K562 (cell line): ENCODE data around the gene SLC2A10. TPM values are rescaled to one million over a fixed set of nuclear protein-coding genes. Genes with fewer than 3 reads are reported as not detected.

Experiments
- AFF4 ChIP-seq: sonication (generic); formaldehyde crosslinking; IDR thresholded peaks from 2 replicates; pipeline ENCODE4 v1.8.0; 2023; ENCODE audit warnings: mild to moderate bottlenecking, missing genetic modification reagents
- ATF3 ChIP-seq, 2 experiments: fragments of 450-650 bp in 1 of 2; sonication (generic) in 1 of 2; formaldehyde crosslinking in 1 of 2; IDR thresholded peaks in 1 of 2; conservative IDR thresholded peaks in 1 of 2; 2 replicates each; pipeline versions ENCODE4 v1.6.1 to v1.8.1; 2016 to 2023; ENCODE audit warnings: mild to moderate bottlenecking in 2 of 2, moderate library complexity in 2 of 2, inconsistent platforms in 1 of 2, missing genetic modification reagents in 1 of 2
- DACH1 ChIP-seq: fragments of 450-650 bp; IDR thresholded peaks from 2 replicates; pipeline ENCODE4 v1.6.1; 2018; ENCODE audit not compliant: partially characterized antibody
- DPF2 ChIP-seq: fragments of 450-650 bp; IDR thresholded peaks from 2 replicates; pipeline ENCODE4 v1.6.1; 2016
- FOS ChIP-seq: IDR thresholded peaks from 3 replicates; pipeline ENCODE4 v1.6.1; 2011; ENCODE audit not compliant: insufficient read length; ENCODE audit errors: extremely low read depth
- HBP1 ChIP-seq: fragments of 450-650 bp; formaldehyde crosslinking; IDR thresholded peaks from 2 replicates; pipeline ENCODE4 v1.4.0; 2022; ENCODE audit warnings: missing genetic modification characterization
- HCFC1 ChIP-seq: IDR thresholded peaks from 2 replicates; pipeline ENCODE4 v1.6.1; 2012; ENCODE audit warnings: low read depth, low read length, improper control_type of control experiment
- HMGN3 ChIP-seq: IDR thresholded peaks from 2 replicates; pipeline ENCODE4 v1.6.1; 2011; ENCODE audit warnings: borderline replicate concordance, low read depth, mild to moderate bottlenecking, mixed read lengths, low read length; ENCODE audit not compliant: insufficient read length; ENCODE audit errors: extremely low read depth
- KHSRP ChIP-seq: fragments of 450-650 bp; IDR thresholded peaks from 2 replicates; pipeline ENCODE4 v1.6.1; 2017
- MCM2 ChIP-seq: fragments of 450-650 bp; IDR thresholded peaks from 2 replicates; pipeline ENCODE4 v1.6.1; 2017; ENCODE audit warnings: low read depth, mild to moderate bottlenecking
- NBN ChIP-seq: fragments of 450-650 bp; IDR thresholded peaks from 2 replicates; pipeline ENCODE4 v1.6.1; 2016; ENCODE audit warnings: low read depth, mild to moderate bottlenecking
- POLR2AphosphoS2 ChIP-seq: IDR thresholded peaks from 2 replicates; pipeline ENCODE4 v1.6.1; 2012; ENCODE audit warnings: low read length, improper control_type of control experiment
- RBM15 ChIP-seq: fragments of 200-400 bp; formaldehyde crosslinking; IDR thresholded peaks from 2 replicates; pipeline ENCODE4 v1.6.1; 2018; ENCODE audit warnings: mild to moderate bottlenecking, low read length, moderate library complexity; ENCODE audit not compliant: insufficient read depth
- RFX7 ChIP-seq: fragments of 250-450 bp; sonication (Bioruptor Pico); IDR thresholded peaks from 2 replicates; pipeline ENCODE4 v1.5.1; 2021; ENCODE audit warnings: mild to moderate bottlenecking
- THRB ChIP-seq: fragments of 450-650 bp; formaldehyde crosslinking; conservative IDR thresholded peaks from 2 replicates; pipeline ENCODE4 v1.4.0; 2022; ENCODE audit warnings: mild to moderate bottlenecking, missing genetic modification characterization
- YY1 ChIP-seq, 3 experiments: IDR thresholded peaks; 2 replicates each; pipeline ENCODE4 v1.6.1; 2011; ENCODE audit warnings: low read length in 2 of 3, mild to moderate bottlenecking in 2 of 3, moderate library complexity in 2 of 3, borderline replicate concordance in 1 of 3, control low read depth in 1 of 3, low read depth in 1 of 3; ENCODE audit not compliant: insufficient read depth in 3 of 3, insufficient replicate concordance in 2 of 3, control insufficient read depth in 1 of 3, insufficient read length in 1 of 3; ENCODE audit errors: extremely low read depth in 1 of 3
- ZNF224 ChIP-seq: sonication (generic); formaldehyde crosslinking; IDR thresholded peaks from 2 replicates; pipeline ENCODE4 v1.8.0; 2022; ENCODE audit warnings: mild to moderate bottlenecking, missing genetic modification reagents
- ZNF76 ChIP-seq: fragments of 250-450 bp; sonication (Bioruptor Pico); IDR thresholded peaks from 2 replicates; pipeline ENCODE4 v1.4.0; 2020; ENCODE audit warnings: mild to moderate bottlenecking, moderate library complexity, borderline replicate concordance
- ZSCAN29 ChIP-seq: fragments of 450-650 bp; IDR thresholded peaks from 2 replicates; pipeline ENCODE4 v1.6.1; 2017
- polyA plus RNA-seq, 8 experiments: library from polyadenylated mRNA; depleted of rRNA in 4 of 8; stranded (reverse) in 5 of 8; unstranded in 3 of 8; fragments of >200 nt; fragmentation: Nextera tagmentation in 2 of 8; fragmentation: Illumina TruSeq in 1 of 8; extraction: Ambion mirVana in 2 of 8; extraction: Trizol in 1 of 8; gene quantifications; 2 replicates each; pipeline versions ENCODE4 v1.2.1 to v1.2.3, GENCODE V29; 2011 to 2014; ENCODE audit warnings: inconsistent platforms in 1 of 8, missing spikeins in 1 of 8
- total RNA-seq, 7 experiments: library from RNA; depleted of rRNA in 6 of 7; stranded (reverse); fragments of >200 nt in 6 of 7; fragmentation: Illumina TruSeq in 2 of 7; extraction: Trizol in 2 of 7; gene quantifications; 2 replicates each; pipeline versions ENCODE4 v1.2.1 to v1.2.3, GENCODE V29; 2011 to 2021; ENCODE audit warnings: low replicate concordance in 1 of 7

Gene SLC2A10
- total and polyA plus RNA-seq, 9 of the 15 experiments (the other 6 are each of a cell fraction or from before 2014, with no cell fraction given), result 0.01 to 1.8 (median 0.10) TPM

- peak; percentile 88 for TF ChIP-seq AFF4 (CRISPR knock-in tag)
- TF ChIP-seq KHSRP, result no peak
- TF ChIP-seq POLR2AphosphoS2, result peak; percentile 93
- peak; percentile 24; the same call in 1 of the 2 replicates for TF ChIP-seq ATF3 (IDR thresholded peaks at IDR 0.05)
- TF ChIP-seq ATF3 (CRISPR knock-in tag; conservative IDR thresholded peaks at IDR 0.05), result peak; percentile 73
- no peak for TF ChIP-seq ZSCAN29
- peak in 1 of 3 experiments; percentile 14 for TF ChIP-seq YY1 (IDR thresholded peaks at IDR 0.05; ENCODE audit: borderline replicate concordance in 1 of 3, control insufficient read depth in 1 of 3, extremely low read depth in 1 of 3, insufficient read depth in 3 of 3, insufficient read length in 1 of 3, insufficient replicate concordance in 2 of 3, low read depth in 1 of 3, low read length in 2 of 3)
- no peak for TF ChIP-seq ZNF224 (CRISPR knock-in tag)
- TF ChIP-seq HBP1 (CRISPR knock-in tag), result no peak
- TF ChIP-seq MCM2, result no peak
- TF ChIP-seq ZNF76, result no peak
- no peak for TF ChIP-seq NBN
- no peak for TF ChIP-seq HMGN3
- no peak for TF ChIP-seq RFX7
- TF ChIP-seq DPF2, result 0 out of 2 replicates have a peak, but pooled peaks have one; percentile 31
- no peak for TF ChIP-seq DACH1
- TF ChIP-seq FOS, result no peak
- TF ChIP-seq THRB (CRISPR knock-in tag), result no peak
- no peak for TF ChIP-seq RBM15
- TF ChIP-seq HCFC1, result no peak
Measured at GRCh38 chr20:46683939-46684750, 25.3 kb upstream of the SLC2A10 start (continued).
